Pancreas (tissue), 10 donors: ENCODE results near the gene ROR1. TPM values are rescaled to one million over a fixed set of nuclear protein-coding genes. Genes with fewer than 3 reads are reported as not detected.

ENCODE experiments used
- ATAC-seq, 4 donors: fragments of 200-7000 bp; cut with Tn5 transposase; one replicate each; pipeline versions ENCODE4 v1.8.0 to v1.9.1; 2020; ENCODE audit warnings: mild to moderate bottlenecking in 4 of 4, moderate library complexity in 4 of 4
- DNase-seq, 6 donors: peaks; one replicate each; pipeline ENCODE4 v3.0.0-alpha.2; 2020
- FAIRE-seq: peaks from 2 replicates; lab custom pipeline; 2012; peaks lifted over from hg19 to GRCh38; lab: Jason Lieb, UNC
- H3K27ac ChIP-seq, 4 donors: fragments of 200-600 bp; sonication (generic); 1 replicate in 3 of 4; 2 replicates in 1 of 4; pipeline versions ENCODE4 v1.5.0 to v1.8.0; 2020
- H3K27me3 ChIP-seq, 4 donors: fragments of 200-600 bp; one replicate each; pipeline ENCODE4 v1.8.0; 2021
- H3K36me3 ChIP-seq, 3 donors: fragments of 200-600 bp; sonication (generic) in 1 of 3; one replicate each; pipeline versions ENCODE4 v1.5.0 to v1.8.0; 2020 to 2021
- H3K4me1 ChIP-seq, 3 donors: fragments of 200-600 bp; one replicate each; pipeline ENCODE4 v1.8.0; 2021
- H3K4me3 ChIP-seq, 4 donors: fragments of 200-600 bp; sonication (generic) in 2 of 4; one replicate each; pipeline versions ENCODE4 v1.5.0 to v1.8.0; 2020 to 2021
- H3K9me3 ChIP-seq, 4 donors: fragments of 200-600 bp; one replicate each; pipeline ENCODE4 v1.8.0; 2021
- WGBS, 2 donors: extraction: QIAGEN DNeasy Blood & Tissue Kit; methylation state at CpG; one replicate each; pipeline ENCODE4 v1.1.7; 2013; 5-methylcytosine and 5-hydroxymethylcytosine counted together
- intact Hi-C, 3 donors: fragments of 100-400 bp; cut with DNase I; formaldehyde crosslinking; loops; one replicate each; pipeline versions ENCODE4 v1.11.1 to v1.14.2; 2022
- polyA plus RNA-seq, 2 donors: library from polyadenylated mRNA; stranded (reverse); fragments of 200-250 nt; gene quantifications; one replicate each; pipeline ENCODE4 v1.2.3, GENCODE V29; 2013
- total RNA-seq, 6 donors: library from RNA; stranded (reverse); fragmentation: NEBNext Ultra II Directional in 4 of 6; extraction: Animal tissue kit (Norgen Biotek cat#: 25700) in 4 of 6; gene quantifications; one replicate each; pipeline versions ENCODE4 v1.2.1 to v1.2.4, GENCODE V29; 2021 to 2023
- TF ChIP-seq, protein P1 (sequence below), 4 donors: fragments of 200-600 bp; sonication (generic) in 3 of 4; IDR thresholded peaks; one replicate each; pipeline versions ENCODE4 v1.5.0 to v1.8.0; 2021; ENCODE audit warnings: antibody characterized with exemption in 4 of 4
- donor health status: healthy with polysubstance abuse.
- donor health status: DM: no; HTN: no; CAD: no; lungs with moderate emphysema.
- donor health status: DM: no; HTN: no; CAD: no.
- donor health status: control.
- donor health status: control.
- donor health status: Bipolar disorder and iron deficiency.
- donor health status: DM: yes; HTN: yes; CAD: no.
- donor health status: DM: no; HTN: no; CAD: no.
- donor health status: DM: no; HTN: no; CAD: no.
- donor health status: DM: yes; HTN: yes; CAD: no.

The ROR1 gene
- total and polyA plus RNA-seq, 8 donors: 1.3 to 18.5 (median 7.3) TPM

DNA sequence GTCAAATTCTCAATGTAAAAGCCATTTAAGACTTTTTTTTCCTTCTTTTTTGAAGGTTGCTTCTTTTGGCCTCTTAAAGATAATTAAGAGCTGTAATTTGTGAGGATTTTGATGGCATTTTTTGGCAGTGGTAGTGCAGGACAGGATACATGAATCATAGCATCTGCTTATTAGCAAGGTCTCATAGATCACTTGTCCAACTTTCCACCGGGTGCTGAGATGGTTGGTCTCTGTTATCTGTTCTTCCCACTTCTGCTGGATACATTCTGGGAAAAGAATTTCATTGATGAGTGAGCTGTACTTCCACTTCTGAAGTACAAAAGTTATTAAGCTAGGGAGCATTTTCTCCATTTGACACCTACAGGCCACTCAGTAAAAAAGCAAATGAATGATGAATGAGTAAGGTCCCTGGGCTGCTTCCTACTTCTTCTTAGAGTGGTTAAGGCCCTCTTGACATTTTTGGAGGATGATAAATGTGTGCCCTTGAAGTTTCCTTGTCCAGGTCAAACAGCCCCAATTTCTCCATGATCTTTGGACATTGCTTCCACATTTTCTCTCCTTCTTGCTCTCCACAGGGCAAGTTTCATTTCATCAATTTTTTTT is 100.6 kb downstream of the ROR1 start:
- intact Hi-C loops: no loop called here
- FAIRE-seq (no peak), ATAC-seq (no peak), DNase-seq (no peak)
- no peaks in the 10 kb centered on the region for H3K27me3 ChIP-seq
- H3K36me3 ChIP-seq: no peaks in the 10 kb centered on the region
- TF ChIP-seq, protein P1, sequence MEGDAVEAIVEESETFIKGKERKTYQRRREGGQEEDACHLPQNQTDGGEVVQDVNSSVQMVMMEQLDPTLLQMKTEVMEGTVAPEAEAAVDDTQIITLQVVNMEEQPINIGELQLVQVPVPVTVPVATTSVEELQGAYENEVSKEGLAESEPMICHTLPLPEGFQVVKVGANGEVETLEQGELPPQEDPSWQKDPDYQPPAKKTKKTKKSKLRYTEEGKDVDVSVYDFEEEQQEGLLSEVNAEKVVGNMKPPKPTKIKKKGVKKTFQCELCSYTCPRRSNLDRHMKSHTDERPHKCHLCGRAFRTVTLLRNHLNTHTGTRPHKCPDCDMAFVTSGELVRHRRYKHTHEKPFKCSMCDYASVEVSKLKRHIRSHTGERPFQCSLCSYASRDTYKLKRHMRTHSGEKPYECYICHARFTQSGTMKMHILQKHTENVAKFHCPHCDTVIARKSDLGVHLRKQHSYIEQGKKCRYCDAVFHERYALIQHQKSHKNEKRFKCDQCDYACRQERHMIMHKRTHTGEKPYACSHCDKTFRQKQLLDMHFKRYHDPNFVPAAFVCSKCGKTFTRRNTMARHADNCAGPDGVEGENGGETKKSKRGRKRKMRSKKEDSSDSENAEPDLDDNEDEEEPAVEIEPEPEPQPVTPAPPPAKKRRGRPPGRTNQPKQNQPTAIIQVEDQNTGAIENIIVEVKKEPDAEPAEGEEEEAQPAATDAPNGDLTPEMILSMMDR (IDR thresholded peaks at IDR 0.05): no peak
- peaks cover 6 to 15% (median 11%) of the 10 kb centered on the region in 3 donors for H3K4me1 ChIP-seq
- WGBS, 2 donors: 35 to 59% methylated on average over 1 of the region's 1 CpG
- no peak overlapping the region for H3K4me3 ChIP-seq
- no peaks in the 10 kb centered on the region for H3K9me3 ChIP-seq
- no peak overlapping the region for H3K27ac ChIP-seq

DNA sequence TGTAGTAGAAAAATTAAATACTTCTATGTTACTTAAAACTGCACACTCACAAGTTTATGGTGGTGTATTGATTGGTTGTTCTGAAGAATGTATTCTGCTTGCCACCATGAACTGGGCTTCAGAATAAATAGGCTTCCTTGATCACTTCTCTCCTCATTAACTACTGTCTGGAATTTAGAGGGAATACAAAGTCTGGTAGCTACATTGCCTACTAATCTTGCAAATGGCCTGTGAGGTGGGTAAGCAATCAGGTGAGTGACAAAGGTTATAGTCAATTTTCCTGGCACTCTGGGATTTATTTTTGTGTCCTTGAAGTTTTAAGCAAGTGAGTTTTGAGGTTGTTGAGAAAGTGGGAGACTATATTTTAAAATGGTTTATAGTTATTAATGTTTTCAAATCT is 101.8 kb downstream of the ROR1 start:
- Histone ChIP-seq H3K4me3 (no peak overlapping the region), H3K27ac (no peak overlapping the region), H3K27me3 (no peaks in the 10 kb centered on the region), H3K9me3 (no peaks in the 10 kb centered on the region), H3K4me1 (peaks cover 6 to 15% (median 11%) of the 10 kb centered on the region in 3 donors), H3K36me3 (no peaks in the 10 kb centered on the region)
- ATAC-seq: peak in 1 of 4 donors; percentile 6
- intact Hi-C loops: no loop called here
- no peak for DNase-seq
- TF ChIP-seq, protein P1 (IDR thresholded peaks at IDR 0.05): no peak
- FAIRE-seq: no peak

DNA sequence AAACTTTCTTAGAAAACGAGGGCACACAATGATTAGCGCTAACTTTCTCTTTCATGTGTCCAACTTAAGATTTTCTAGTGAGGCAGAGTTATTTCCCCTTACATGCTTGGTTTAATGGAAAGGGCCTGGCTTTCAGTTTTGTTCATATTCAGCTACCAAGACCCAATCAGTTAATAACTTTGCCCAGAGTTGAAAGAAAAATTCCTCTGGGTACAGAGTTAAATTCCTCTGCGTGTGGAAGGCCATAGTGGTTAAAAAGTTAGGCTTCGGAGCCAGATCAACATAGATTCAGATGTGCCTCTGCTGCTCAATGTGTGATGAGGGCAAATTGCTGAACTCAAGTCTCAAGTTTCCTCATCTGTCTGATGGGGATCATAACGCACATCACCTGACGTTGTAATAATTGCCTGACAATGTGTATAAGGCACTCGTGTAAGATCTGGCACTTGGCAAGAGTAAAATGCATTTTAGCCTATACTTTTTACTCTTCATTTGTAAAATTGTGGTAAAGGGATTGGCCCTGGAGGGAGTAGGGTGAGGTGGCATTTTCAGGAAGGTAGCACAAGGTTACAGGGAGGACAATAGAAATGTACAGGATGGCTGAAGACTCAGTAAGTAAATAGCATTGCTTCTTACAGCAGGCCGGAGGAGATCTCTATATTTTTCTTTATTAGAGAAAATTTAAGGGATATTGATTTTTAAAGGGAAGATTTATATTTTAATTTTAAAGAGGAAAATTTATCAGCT is 103.4 kb downstream of the ROR1 start:
- TF ChIP-seq, protein P1 (IDR thresholded peaks at IDR 0.05): no peak
- intact Hi-C loops: no loop called here
- Histone ChIP-seq H3K27ac (no peak overlapping the region), H3K4me1 (peaks cover 6 to 11% (median 11%) of the 10 kb centered on the region in 3 donors), H3K36me3 (no peaks in the 10 kb centered on the region), H3K27me3 (no peaks in the 10 kb centered on the region), H3K4me3 (no peak overlapping the region), H3K9me3 (no peaks in the 10 kb centered on the region)
- DNase-seq (no peak), ATAC-seq (no peak), FAIRE-seq (no peak)
- 88 to 95% methylated on average over 8 of the region's 8 CpGs for WGBS, 2 donors

DNA sequence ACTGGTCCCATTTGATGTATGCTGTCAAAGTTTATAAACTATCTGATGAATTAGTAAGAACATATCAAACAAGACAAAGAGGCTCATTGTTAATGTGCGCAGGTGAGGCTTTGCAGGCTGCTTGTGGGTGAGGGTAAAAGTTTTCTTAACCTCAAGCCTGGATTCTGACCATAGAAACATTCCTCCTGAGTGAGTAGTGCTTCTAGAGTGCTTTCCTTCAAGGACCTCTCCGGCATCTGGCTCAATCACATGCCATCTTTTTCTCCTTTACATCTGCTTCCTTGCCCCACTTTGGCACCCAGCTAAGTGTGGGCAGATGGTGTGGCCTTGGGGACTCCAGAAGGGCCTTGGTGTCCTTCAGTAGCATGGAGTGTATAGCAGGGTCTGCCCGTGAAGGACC is 104.0 kb downstream of the ROR1 start:
- H3K36me3 ChIP-seq: no peaks in the 10 kb centered on the region
- no peaks in the 10 kb centered on the region for H3K9me3 ChIP-seq
- 80 to 83% methylated on average over 3 of the region's 3 CpGs for WGBS, 2 donors
- ATAC-seq (peak in 2 of 4 donors; percentile 34 to 36), DNase-seq (no peak), FAIRE-seq (no peak)
- no peak overlapping the region for H3K27ac ChIP-seq
- H3K4me1 ChIP-seq: peaks cover 6 to 11% (median 11%) of the 10 kb centered on the region in 3 donors
- TF ChIP-seq, protein P1 (IDR thresholded peaks at IDR 0.05): no peak
- intact Hi-C loops: no loop called here
- no peak overlapping the region for H3K4me3 ChIP-seq
- H3K27me3 ChIP-seq: no peaks in the 10 kb centered on the region

DNA sequence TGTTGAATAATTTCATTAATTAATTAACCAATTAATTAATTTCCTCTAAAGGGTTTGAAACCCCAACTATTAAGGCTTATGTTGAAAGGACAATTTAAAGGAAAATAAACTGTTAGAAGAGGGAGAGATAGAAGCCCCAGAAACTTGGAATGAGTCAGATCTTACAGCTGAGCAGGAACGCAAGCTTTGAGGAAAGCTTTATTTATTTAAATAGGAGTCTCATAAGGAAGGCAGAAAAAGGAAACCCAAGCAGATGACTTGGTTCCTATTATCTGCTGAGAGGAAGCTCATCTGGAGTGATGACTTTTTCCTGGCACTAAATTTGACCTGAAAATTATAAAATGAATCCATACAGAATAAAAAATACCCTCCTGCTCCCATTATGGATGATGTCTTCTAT is 105.1 kb downstream of the ROR1 start:
- H3K4me1 ChIP-seq: peaks cover 10 to 12% (median 11%) of the 10 kb centered on the region in 3 donors

More for the DNA sequence above, 105.1 kb downstream of the ROR1 start:
- no peaks in the 10 kb centered on the region for H3K36me3 ChIP-seq
- TF ChIP-seq, protein P1 (IDR thresholded peaks at IDR 0.05): no peak
- WGBS, 2 donors: 0 to 4% methylated on average over 1 of the region's 1 CpG
- intact Hi-C loops: no loop called here
- ATAC-seq (no peak), DNase-seq (no peak), FAIRE-seq (no peak)
- H3K27ac ChIP-seq: no peak overlapping the region
- no peaks in the 10 kb centered on the region for H3K9me3 ChIP-seq
- no peak overlapping the region for H3K4me3 ChIP-seq
- no peaks in the 10 kb centered on the region for H3K27me3 ChIP-seq
